Fibroblast of skin of right biceps (primary cell): ENCODE results near the gene CCDC6.
A peak's percentile ranks its signal among the peaks of the same experiment; 100 is the strongest.
"Not testable (repeated sequence)": the region's sequence is repeated elsewhere in the genome, so short reads cannot be mapped to it uniquely, and the experiment has no call there.

Source experiments
- DNase-seq: peaks from one replicate; pipeline ENCODE4 v3.0.0-alpha.2; 2013

Gene CCDC6

DNA sequence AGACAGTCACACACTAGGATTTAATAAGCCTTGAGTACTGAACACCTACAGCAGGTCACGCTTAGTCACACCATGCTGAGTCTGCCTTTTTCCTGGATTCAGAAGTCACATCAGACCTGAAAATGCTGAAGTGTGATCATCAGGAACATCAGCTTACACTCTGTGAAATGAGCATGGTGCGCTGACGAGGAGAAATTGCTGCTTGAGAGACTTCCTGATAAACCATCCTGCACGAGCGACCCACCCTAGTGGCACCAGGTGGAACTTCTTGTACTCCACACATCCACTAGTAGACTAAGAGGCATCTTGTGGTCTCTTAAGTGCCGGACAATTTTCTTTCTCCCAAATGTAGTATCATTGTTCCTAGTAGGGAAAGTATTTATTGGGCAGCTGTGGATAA, 101.3 kb downstream of the CCDC6 start:
- DNase-seq, result peak; percentile 17

DNA sequence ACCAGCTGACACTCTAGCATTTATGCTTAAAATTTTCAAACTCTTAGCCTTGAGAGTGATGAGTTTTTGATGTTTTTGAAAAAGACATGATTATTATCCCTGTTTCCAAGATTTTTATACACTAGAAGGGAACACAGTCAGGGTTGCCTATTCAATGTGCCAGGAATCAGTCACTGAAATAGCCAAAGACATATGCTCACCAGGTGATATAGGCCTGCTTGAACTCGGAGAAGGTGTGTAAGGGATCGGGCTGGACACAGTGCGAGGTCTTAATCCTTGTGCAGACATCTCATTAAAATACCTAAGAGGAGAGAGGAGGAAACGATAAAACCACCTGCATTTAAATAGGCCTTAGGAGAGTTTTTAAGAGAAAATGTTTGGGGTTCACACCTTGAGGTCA, 102.1 kb downstream of the CCDC6 start:
- no peak for DNase-seq

DNA sequence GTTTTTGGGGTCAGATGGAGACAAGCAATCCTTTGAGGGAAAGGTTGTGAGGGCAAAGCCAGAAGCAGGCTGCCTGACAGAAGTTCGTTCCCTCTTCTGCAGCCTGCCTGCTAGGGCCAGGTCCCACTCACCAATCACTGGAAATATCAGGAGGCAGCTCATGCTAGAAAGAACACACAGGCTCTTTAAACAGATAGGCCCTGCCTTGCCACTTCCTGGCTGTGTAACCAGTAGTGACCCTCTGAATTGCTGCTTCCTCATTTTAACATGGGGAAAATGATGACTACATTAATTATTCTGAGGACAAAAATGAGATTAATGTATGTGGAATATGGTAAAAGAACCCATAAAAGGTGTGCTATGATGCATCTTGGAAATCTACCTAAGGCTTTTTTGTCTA, 102.6 kb downstream of the CCDC6 start:
- no peak for DNase-seq

DNA sequence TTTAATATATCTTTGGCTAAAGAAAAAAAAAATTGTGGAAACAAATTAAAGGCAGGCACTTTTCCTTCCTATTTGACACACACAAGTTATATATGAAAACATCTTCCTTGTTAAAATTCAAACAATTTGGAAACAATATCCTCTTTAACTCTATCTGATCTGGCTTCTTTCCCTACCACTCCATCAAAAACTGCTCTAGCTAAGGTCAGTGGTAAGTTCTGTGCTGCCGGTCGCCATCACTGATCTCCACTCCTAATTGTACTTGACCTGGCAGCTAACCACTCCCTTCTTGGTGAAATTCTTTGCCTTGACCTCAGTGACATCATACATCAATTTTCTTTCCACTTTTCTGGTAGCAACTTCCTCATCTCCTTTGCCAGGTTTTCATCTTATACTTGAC, 105.2 kb downstream of the CCDC6 start:
- DNase-seq, result no peak

DNA sequence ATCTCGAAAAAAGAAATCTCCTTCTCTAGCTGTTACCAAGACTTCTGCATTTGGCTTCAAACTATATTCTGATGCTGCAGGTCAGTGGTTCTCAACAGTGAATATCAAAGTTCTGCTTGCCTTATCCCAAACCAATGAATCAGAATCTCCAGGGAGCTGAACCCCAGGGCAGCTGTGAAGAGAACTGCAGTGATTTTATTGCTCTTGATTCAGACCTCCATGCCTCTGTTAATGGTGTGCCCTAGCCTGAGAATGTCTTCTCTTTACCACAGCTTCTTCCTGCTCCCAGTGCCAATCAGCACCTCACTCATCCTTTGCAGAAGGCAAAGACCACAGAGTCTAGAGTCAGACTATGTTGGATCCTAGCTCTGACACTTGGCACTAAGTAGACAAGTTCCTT, 106.9 kb downstream of the CCDC6 start:
- DNase-seq, result no peak

DNA sequence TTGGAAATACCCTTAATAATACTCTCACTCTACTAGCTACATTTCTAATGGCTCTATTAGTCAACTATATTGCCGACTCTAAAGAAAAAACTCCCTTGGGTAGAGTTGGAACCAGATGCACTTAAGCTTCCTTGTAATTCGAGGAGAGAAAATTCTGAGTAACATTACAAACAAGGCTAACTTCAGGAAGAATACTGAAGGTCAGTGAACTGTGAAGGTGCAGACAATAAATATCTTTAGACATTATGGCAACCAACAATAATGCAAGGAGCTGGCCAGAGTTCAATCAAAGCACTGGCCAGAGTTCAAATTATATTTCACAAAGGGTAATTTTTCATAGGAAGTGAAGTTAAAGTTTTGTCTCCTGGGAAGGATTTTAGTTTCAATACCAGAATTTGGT, 112.4 kb downstream of the CCDC6 start:
- no peak for DNase-seq

GRCh38 chr10:59792812-59793211, 113.5 kb downstream of the CCDC6 start:
- DNase-seq, result no peak

GRCh38 chr10:59791601-59792000, 114.8 kb downstream of the CCDC6 start:
- DNase-seq, result no peak

GRCh38 chr10:59790080-59790479, 116.3 kb downstream of the CCDC6 start:
- DNase-seq, result not testable (repeated sequence)

DNA sequence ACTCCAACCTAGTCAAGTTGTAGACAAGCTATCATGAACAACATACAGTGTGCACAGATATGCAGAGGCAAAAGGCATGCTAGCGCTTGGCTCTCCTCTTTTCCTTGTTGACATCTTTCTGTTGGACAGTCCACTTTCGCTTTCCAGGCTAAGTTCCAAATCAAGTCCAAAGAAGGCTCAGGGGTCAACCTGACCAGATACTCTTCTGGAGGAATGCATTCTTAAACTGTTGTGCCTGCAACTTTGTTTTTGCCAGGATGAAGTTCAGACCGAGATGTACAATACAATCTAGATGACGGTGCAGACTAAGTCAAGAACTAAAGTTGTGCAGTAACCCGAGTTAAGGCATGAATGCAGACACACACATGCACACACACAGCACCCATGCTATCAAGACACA, 117.4 kb downstream of the CCDC6 start:
- not testable (repeated sequence) for DNase-seq

GRCh38 chr10:59787032-59787431, 119.3 kb downstream of the CCDC6 start:
- DNase-seq, result not testable (repeated sequence)

DNA sequence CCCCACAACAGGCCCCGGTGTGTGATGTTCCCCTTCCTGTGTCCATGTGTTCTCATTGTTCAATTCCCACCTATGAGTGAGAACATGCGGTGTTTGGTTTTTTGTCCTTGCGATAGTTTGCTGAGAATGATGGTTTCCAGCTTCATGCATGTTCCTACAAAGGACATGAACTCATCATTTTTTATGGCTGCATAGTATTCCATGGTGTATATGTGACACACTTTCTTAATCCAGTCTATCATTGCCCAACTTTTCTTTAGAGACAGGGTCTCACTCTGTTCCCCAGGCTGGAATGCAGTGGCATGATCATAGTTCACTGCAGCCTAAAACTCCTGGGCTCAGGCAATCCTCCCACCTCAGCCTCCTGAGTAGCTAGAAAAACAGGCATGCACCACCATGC, 120.9 kb downstream of the CCDC6 start:
- not testable (repeated sequence) for DNase-seq

DNA sequence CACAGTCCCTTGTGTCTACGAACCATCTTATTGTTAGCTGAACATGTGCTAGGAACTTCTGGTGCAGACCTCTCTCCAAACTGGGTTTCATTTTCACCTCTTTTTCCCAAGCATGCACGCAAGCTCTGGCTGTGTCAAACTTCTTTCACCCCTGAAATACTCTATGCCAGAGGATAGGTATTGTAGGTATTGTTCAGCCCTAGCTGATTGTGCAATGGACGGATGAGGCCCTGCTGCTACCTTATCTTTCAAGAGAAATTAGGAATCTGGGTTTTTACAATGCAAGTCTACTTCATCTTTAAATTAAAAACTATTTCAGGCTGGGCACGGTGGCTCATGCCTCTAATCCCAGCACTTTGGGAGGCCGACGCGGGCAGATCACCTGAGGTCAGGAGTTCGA, 124.8 kb downstream of the CCDC6 start:
- DNase-seq, result no peak

- peak; percentile 37 for DNase-seq
Observed at GRCh38 chr10:59779756-59780533, 126.4 kb downstream of the CCDC6 start.

- DNase-seq, result no peak
Observed at GRCh38 chr10:59774451-59774850, 131.9 kb downstream of the CCDC6 start.

- DNase-seq, result no peak
Observed at GRCh38 chr10:59773088-59773487, 133.3 kb downstream of the CCDC6 start.

DNA sequence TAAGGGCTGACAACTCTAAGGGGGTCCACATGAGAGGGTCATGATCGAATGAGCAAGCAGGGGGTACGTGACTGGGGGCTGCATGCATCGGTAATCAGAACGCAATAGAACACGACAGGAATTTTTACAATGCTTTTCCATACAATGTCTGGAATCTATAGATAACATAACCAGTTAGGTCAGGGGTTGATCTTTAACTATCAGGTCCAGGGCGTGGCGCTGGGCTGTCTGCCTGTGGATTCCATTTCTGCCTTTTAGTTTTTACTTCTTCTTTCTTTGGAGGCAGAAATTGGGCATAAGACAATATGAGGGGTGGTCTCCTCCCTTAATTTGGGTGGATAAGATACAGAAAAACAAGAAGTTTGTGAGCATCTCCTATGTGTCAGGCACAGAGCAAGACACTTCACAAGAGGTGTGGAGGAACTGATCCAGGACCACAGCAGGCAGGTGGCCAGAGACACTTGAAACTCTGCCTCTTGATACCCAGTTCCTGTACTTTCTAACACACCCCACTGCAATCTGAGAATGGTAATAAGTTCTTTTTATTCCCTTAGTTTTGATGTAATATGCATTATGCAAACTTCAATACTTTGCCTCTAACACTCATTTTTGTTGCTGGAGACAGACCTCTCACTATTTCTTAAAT, 135.1 kb downstream of the CCDC6 start:
- no peak for DNase-seq

DNA sequence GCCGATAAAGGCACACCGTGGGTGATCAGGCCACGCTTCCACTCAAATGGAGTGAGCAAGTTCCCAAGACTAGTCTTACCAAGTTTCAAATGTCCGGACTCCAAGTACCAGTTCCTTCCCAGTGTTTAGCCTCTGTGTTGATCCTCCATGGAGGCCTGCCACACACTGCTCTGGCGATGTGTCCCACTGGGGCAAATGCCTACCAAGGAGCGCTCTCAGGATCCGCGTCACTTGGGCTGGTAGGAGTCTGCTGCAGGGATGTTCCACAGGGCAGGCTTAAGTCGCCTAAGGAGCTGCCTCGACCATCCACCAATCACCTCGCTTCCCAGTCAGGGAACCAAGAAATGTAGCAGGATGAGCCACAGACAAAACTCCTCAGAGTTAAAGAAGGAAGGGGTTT, 135.7 kb downstream of the CCDC6 start:
- DNase-seq, result no peak

GRCh38 chr10:59762505-59762904, 143.9 kb downstream of the CCDC6 start:
- no peak for DNase-seq

DNA sequence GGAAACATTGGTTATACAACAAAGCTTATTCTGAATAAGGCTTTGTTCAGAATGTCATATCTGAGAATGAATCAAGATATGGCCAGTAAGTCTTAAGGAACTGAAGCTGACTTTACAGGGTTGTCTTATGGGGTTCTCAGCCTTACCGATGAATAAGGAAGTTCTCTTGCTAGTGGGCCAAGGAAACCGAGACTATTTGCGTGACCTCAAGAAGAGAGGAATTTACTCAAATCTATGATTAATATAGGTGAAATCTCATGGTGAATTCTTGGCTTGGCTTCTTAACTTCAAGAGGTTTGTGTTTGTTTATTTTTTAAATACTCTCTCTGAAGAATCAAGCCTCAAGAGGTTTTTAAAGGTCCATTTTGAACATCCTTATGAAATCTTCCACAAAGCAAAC, 148.4 kb downstream of the CCDC6 start:
- peak; percentile 51 for DNase-seq

GRCh38 chr10:59754951-59755350, 151.4 kb downstream of the CCDC6 start:
- DNase-seq, result no peak

- no peak for DNase-seq
Observed at GRCh38 chr10:59753267-59753666, 153.1 kb downstream of the CCDC6 start, which contains the start of gene MRLN. MRLN (minus strand) TSS chr10:59753455.

DNA sequence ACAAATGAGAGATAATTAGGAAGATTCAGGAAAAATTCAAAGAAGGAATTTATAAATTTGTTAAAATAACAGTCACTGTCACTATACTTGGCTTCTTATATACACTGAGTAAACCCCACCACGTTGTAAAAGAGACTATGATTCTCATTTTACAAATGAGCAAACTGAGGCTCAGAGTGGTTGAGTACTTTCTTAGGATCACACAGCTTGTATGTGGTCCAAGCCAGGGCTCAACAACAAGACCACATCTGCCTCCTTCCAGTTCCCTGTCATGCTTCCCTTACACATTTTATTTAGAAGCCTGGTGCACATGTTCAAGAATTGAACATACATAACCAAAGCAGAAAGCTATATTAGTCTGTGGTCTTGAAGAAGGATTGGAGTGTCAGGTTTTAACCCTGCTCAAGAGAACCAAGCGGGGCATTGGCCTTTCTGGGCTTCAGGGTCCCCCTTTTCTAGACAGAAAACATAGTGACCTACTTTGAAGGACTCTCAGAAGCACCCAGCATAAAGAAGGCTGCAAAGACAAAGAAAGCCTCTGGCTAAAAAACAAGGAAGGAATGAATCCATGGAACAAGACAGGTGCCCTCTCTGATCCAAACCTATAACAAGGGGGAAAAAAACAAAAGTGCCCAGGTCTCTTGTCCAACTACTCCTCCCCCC, 153.9 kb downstream of the CCDC6 start:
- no peak for DNase-seq
